Forelimb muscle (tissue), 1 donor: ENCODE results near the gene FAHD1. TPM values are rescaled to one million over a fixed set of nuclear protein-coding genes. Genes with fewer than 3 reads are reported as not detected.
"Not testable (repeated sequence)": the region's sequence is repeated elsewhere in the genome, so short reads cannot be mapped to it uniquely, and the experiment has no call there.

Source experiments
- DNase-seq: peaks from one replicate; pipeline ENCODE4 v3.0.0-alpha.2; 2013; ENCODE audit warnings: low read depth
- polyA plus RNA-seq: library from polyadenylated mRNA; unstranded; fragments of 120-200 nt; gene quantifications from one replicate; pipeline ENCODE4 v1.2.1, GENCODE V29; 2013; ENCODE audit not compliant: insufficient read length

FAHD1 gene
- polyA plus RNA-seq, 1 donor = 21.3 TPM

GRCh38 chr16:1789643-1790045 is 37.4 kb upstream of the FAHD1 start:
- no peak for DNase-seq

DNA sequence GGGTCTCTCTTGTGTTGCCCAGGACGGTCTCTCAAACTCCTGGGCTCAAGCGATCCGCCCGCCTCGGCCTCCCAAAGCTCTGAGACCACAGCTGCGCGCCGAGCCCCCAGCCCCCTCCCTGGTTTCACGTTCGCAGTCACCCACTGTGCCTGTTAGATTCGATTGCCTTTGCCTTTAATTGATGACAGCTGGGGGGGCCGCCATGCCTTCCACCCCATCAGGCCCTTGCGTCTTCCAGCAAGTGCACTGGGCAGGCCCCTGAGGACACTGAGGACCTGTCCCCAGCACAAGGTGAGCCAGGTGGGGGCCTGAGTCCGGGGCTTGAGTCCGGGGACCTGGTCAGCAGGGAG is 36.8 kb upstream of the FAHD1 start:
- DNase-seq = no peak

DNA sequence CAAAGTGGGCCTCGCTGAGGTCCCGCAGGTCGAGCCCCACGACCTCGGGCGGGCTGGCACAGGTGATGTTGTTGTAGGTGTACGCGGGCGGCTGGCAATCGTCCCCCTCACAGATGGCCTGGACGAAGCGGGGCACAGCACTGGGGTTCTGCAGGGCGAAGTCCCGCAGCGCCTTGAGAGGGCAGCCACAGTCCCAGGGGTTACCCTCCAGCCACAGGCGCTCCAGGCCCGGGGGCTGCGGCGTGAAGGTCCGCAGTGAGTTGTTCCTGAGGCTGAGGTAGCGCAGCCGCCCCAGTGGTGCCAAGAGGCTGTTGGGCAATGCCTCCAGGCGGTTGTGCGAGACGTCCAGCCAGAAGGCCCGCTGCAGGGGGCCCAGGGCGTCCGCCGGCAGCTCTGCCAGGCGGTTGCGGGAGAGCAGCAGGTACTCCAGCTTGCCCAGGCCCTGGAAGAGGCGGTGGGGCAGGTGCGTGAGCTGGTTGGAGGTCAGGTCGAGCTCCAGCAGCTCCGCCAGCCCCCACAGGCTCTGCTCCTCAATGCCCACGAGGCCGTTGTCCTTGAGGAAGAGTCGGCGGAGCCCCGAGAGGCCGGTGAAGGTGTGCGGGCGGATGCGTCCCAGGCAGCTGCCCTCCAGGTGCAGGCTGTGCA is 36.3 kb upstream of the FAHD1 start:
- DNase-seq = no peak

DNA sequence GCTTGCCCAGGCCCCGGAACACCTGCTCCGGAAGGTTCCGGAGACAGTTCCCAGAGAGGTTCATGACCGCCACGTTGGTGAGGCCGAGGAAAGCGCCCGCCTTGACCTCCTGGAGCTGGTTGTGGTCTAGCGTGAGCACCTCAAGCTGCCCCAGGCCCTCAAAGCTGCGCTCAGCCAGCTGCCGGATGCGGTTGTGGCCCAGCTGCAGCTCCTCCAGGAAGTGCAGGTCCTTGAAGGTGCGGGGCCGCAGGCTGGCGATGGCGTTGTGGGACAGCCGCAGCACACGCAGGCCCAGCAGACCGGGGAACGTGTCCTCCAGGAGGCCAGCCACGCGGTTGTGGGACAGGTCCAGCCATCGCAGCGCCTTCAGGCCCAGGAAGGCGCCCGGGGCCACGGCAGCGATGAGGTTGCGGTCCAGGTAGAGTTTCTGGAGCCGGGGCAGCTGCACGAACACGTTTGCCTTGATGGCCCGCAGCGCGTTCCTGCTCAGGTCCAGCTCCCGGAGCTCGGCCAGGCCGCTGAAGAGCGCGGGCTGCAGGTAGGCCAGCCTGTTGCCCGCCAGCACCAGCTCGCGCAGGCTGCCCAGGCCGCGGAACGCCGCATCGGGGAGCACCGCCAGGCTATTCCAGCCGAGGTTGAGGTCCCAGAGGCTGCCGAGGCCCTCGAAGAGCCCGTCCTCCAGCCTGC is 35.6 kb upstream of the FAHD1 start:
- no peak for DNase-seq

DNA sequence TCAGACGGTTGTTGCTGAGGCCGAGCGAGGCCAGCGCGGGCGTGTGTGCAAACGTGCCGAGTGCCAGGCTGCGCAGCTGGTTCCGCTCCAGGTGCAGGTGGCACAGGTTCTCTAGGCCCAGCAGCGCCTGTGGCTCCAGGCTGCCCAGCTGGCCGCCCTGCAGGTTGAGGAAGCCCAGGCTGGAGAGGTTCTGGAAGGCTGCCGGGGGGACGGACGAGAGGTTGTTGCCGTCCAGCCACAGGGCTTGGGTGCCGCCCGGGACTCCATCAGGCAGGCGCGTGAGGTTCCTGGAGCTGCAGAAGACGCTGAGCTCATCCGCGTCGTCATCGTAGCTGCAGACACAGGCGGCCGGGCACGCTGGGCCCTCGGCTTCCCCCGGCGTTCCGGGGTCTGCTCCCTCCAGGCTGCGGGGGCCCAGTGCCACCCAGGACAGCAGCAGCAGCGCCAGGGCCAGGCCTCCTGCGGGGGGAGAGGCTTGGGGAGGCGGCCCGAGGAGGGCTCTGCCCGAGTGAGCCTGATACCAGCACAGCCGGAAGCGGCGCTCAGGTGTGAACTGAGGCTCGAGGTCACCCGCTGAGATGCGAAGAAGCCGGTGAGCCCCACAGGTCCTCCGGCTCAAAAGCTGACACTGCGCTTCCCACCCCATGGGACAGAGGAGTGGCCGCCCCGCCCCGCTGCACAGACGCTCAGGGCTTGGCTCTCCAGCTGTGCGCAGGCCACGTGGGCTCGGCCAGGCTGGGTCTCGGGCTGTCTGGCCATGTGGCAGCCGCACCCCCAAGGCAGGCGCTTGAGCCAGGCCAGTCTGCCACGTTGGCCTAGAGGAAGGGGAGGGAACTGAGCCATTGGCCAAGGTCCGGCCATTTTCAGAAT is 34.8 kb upstream of the FAHD1 start:
- no peak for DNase-seq

GRCh38 chr16:1792836-1793577 is 34.0 kb upstream of the FAHD1 start:
- DNase-seq = no peak

- no peak for DNase-seq
Observed at GRCh38 chr16:1793578-1794220, 33.3 kb upstream of the FAHD1 start, which contains the start of gene IGFALS. IGFALS (minus strand) TSS chr16:1793705; CDS start chr16:1793652, 53 bp downstream.

DNA sequence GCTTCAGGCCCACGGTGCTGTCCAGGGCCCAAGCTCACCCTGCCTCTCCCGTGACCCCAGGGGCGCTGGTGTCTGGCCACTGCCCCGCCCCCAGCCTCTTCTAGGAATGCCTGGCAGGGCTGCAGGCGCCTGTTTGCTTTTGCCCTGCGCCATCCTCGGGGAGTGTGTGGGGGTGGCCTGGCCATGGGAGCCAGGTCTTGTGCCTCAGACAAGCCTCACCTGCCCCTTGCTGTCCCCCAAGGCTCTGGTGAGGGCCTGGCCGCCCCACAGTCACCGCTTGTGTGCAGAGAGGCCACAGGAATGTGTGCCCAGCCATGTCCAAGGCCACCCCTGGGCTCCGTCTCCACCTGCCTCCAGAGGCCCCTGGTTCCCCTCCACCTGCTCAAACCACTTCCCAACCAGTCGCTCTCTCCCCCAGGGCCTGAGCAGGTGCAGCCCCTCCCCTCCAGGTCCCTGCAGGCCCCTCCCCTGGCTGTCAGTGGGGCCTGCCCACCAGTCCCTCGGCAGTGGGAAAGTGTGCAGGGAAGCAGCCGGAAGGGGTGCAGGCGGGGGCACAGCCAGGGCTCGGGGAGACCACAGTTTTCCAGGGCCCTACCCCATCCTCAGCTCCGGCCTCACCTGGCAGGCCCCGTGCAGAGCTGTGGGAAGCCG is 32.7 kb upstream of the FAHD1 start:
- no peak for DNase-seq

DNA sequence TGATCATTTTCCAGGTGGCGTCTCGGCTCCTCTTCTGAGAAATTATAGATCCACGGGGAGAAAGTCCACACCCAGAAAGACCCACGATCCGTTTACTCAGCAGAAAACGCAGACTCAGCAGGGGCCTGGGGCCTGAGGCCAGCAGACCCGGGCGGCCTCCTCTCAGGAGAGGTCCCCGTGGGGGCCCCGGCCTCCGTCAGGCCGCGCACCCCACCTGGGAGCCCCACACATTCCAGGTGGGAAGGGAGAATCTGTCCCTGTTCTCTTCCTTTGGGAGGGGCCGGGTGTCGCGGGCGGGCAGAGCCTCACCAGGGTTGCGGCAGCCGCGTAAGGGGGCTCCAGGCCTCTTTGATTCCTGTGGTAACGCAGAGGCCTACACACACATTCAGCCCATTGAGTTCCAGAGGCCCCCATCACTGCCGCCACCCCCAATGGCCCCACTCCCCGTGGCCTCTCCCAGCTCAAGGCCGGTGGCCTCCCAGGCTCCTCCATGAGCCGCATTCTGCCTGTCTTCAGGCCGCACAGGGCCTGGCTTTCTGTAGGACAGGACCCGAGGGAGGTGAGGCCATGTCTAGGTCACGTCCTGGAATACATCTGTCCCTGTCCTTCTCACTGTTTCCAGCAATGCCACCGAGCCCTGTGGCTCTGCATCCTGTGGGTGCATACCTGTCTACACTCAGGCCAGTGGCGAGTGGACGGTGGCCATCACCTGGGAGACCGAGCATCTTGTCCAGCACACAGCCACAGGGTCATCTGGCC is 31.9 kb upstream of the FAHD1 start:
- no peak for DNase-seq

- DNase-seq = not testable (repeated sequence)
Observed at GRCh38 chr16:1799263-1799662, 27.7 kb upstream of the FAHD1 start.

- DNase-seq = no peak
Observed at GRCh38 chr16:1800701-1801100, 26.3 kb upstream of the FAHD1 start.

- no peak for DNase-seq
Observed at GRCh38 chr16:1807626-1808025, 19.4 kb upstream of the FAHD1 start.

DNA sequence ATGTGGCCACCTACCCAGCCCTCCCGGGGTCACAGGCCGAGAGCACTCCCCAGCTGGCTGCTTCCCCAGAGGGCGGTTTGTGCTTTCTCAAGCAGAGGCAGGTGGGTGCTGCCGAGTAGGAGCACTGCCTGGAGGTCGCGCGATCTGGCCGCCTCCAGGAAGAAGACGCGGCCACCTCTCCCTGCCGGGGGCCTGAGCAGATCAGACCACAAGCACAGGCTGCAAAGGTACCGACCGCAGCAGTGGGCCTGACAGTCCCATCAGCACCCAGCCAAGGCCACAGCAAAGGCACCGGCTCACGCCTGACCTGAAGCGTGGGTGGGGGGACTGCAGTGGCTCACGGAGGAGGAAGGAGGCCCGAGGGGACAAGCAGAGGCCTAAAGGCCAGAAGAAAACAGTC is 18.3 kb upstream of the FAHD1 start:
- no peak for DNase-seq

DNA sequence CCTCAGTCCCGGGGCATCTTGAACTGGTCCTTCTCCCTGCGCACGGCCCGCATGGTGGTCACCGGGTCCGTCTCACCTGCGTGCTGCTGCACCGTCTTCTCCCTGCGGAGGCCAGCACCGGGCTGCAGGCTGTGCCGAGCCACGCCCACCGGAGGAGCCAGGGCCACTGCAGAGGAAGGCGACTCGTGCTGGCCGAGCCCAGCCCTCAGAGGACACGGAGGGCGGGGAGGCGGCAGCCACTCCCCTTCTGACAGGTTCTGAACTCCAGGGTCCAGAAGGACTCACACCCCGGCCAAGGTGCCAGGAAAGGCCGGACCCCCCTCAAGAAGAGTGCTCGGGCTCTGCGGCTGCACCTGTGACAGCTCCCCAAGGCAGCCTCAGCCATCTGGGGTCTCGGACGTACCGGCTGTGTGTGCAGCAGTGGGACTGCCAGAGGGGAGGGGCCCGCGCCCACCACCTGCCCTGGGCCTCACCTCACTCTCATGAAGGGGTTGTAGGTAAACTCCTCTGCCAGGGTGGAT is 17.7 kb upstream of the FAHD1 start:
- DNase-seq = no peak

GRCh38 chr16:1810106-1810505 is 16.9 kb upstream of the FAHD1 start:
- no peak for DNase-seq

DNA sequence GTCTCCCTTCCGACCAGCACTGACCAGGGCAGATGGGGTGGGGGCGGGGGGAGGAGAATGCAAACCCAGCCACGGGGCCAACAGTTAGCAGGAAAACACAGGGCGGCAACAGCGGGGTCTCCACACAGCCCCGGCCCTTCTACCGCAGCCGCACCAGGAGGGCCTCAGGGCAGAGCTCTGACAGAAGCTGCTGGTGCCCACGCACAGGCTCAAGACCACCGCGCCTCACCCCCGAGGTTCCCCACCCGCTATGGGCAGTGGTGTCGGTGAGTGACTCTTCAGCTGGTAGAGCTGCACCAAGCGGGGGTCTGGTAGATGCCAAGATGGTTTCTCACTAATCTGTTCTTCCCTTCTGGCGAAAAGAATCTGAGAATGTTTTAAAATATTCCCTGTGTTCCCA is 16.5 kb upstream of the FAHD1 start:
- DNase-seq = no peak

- DNase-seq = no peak
Observed at GRCh38 chr16:1812732-1813163, 14.3 kb upstream of the FAHD1 start.

DNA sequence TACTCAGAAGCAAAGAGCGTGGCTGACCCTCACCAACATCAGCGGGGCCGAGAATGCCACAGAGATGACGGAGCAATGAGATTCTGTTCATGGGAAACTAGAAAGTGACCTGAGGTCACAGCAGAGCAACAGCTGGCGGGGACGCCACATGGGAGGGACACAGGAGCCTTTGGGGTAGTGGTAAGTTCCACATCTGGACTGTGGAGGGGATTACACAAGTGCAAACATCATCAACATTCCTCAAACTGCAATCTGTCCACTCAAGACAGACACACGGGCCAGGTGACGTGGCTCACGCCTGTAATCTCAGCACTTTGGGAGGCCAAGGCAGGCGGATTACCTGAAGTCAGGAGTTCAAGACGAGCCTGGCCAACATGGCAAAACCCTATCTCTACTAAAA is 11.5 kb upstream of the FAHD1 start:
- DNase-seq = no peak

DNA sequence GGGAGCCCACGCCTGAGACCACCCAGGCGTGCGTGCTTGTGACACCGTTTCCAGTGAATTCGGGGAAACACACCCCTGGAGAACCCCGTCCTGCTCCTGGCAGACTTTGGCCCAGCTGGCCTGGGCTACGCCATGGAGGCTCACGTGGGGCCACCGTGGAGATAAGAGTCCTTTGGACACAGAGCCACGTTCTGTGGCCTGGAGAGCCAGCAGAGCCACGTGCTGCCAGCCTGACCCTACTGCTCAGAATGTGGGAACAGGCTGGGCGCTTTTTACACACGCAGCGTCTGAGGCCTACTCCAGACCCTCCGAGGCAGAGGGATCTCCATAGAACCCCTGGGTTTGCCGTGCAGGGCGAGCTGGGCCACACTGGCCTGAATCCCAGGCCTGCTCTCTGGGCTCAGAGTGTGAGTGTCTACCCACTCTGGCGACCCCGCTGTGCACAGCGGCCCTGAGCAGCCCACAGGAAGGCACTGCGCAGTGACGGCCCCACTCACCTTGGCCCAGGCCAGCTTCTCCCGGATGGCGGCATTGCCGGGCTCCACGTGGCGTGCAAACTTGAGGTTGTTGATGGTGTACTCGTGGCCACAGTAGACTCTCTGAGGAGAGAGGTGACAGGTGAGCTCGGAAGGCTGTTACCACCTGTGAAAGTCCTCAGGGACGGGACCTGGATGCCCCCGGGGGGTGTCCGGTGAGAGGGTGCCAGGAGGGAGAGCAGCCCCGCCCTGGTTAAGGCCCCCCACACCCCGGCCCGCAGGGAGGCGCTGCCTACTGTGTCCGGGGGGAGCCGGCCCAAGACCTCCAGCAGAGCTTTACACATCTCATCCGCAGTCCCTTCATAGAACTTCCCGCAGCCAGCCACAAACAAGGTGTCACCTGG is 10.4 kb upstream of the FAHD1 start:
- DNase-seq = no peak
